Measurements from ENCODE around the gene LGR4.

The LGR4 gene

GRCh38 chr11:27401833-27402316 is 70.7 kb downstream of the LGR4 start:
- DNase-seq (ENCODE audit: low spot score) = no peak

- no peak for DNase-seq (ENCODE audit: low spot score)
These were observed 71.2 kb downstream of the LGR4 start for GRCh38 chr11:27401280-27401832.

GRCh38 chr11:27398400-27398770 is 74.2 kb downstream of the LGR4 start:
- DNase-seq (ENCODE audit: low spot score) = no peak

GRCh38 chr11:27397624-27398399 is 74.8 kb downstream of the LGR4 start:
- no peak for DNase-seq (ENCODE audit: low spot score)

- DNase-seq (ENCODE audit: low spot score) = no peak
These were observed 76.2 kb downstream of the LGR4 start for GRCh38 chr11:27396259-27396839.

- DNase-seq (ENCODE audit: low spot score) = no peak
These were observed 76.9 kb downstream of the LGR4 start for GRCh38 chr11:27395556-27396258.

- no peak for DNase-seq (ENCODE audit: low spot score)
These were observed 77.8 kb downstream of the LGR4 start for GRCh38 chr11:27394781-27395228.

- DNase-seq (ENCODE audit: low spot score) = no peak
These were observed 80.1 kb downstream of the LGR4 start for GRCh38 chr11:27392278-27393114.

- DNase-seq (ENCODE audit: low spot score) = no peak
These were observed 81.1 kb downstream of the LGR4 start for GRCh38 chr11:27391331-27392015.

- no peak for DNase-seq (ENCODE audit: low spot score)
These were observed 82.0 kb downstream of the LGR4 start for GRCh38 chr11:27390318-27391295.

GRCh38 chr11:27388869-27389268 is 83.7 kb downstream of the LGR4 start:
- DNase-seq (ENCODE audit: low spot score) = no peak

- no peak for DNase-seq (ENCODE audit: low spot score)
These were observed 84.6 kb downstream of the LGR4 start for GRCh38 chr11:27388001-27388400.

GRCh38 chr11:27387362-27387761 is 85.2 kb downstream of the LGR4 start:
- DNase-seq (ENCODE audit: low spot score) = no peak

GRCh38 chr11:27386181-27386845 is 86.3 kb downstream of the LGR4 start:
- DNase-seq (ENCODE audit: low spot score) = no peak

- DNase-seq (ENCODE audit: low spot score) = no peak
These were observed 87.3 kb downstream of the LGR4 start for GRCh38 chr11:27385245-27385644.

GRCh38 chr11:27384227-27384626 is 88.4 kb downstream of the LGR4 start:
- DNase-seq (ENCODE audit: low spot score) = no peak

GRCh38 chr11:27383645-27384044 is 88.9 kb downstream of the LGR4 start:
- no peak for DNase-seq (ENCODE audit: low spot score)

- DNase-seq (ENCODE audit: low spot score) = no peak
These were observed 91.3 kb downstream of the LGR4 start for GRCh38 chr11:27381238-27381666.

GRCh38 chr11:27380771-27381170 is 91.8 kb downstream of the LGR4 start:
- no peak for DNase-seq (ENCODE audit: low spot score)
